ENCODE measurements around the gene C1D.

C1D gene

GRCh38 chr2:68046642-68047240, 16.1 kb downstream of the C1D start:
- Histone ChIP-seq H3K36me3 (replicated peaks in 1 of 2; ENCODE audit: control insufficient read depth in 2 of 2, insufficient read depth in 2 of 2, low read length in 2 of 2) (peaks cover 0 to 32% of the 10 kb centered on the region in 2 donors), H3K4me2 (ENCODE audit: insufficient read depth, low read length, poor library complexity, severe bottlenecking) (no peak overlapping the region), H2BK15ac (ENCODE audit: low read length) (no peak overlapping the region), H3K9me3 (replicated peaks in 1 of 2; ENCODE audit: control insufficient read depth in 2 of 2, insufficient read depth in 1 of 2, low read depth in 1 of 2, low read length in 2 of 2) (no peaks in the 10 kb centered on the region), H2BK12ac (ENCODE audit: low read length) (no peak overlapping the region), H3K4me1 (ENCODE audit: control insufficient read depth in 2 of 2, insufficient read depth in 1 of 2, low read depth in 1 of 2, low read length in 2 of 2) (no peaks in the 10 kb centered on the region), H2AFZ (ENCODE audit: low read length) (no peak overlapping the region), H3K4ac (ENCODE audit: low read length) (no peak overlapping the region), H3K18ac (ENCODE audit: low read length) (no peak overlapping the region), H4K8ac (ENCODE audit: low read depth, low read length) (no peak overlapping the region), H3K27ac (replicated peaks; ENCODE audit: low read length) (no peak overlapping the region), H2BK120ac (ENCODE audit: low read depth, low read length) (no peak overlapping the region), H3K9ac (ENCODE audit: low read depth, low read length, poor library complexity) (no peak overlapping the region), H3K23ac (ENCODE audit: low read depth, low read length, poor library complexity) (no peak overlapping the region), H3K4me3 (ENCODE audit: low read length in 2 of 2) (no peak overlapping the region), H3K79me1 (ENCODE audit: low read depth, low read length) (no peaks in the 10 kb centered on the region), H3K14ac (ENCODE audit: low read length) (no peak overlapping the region), H3K27me3 (ENCODE audit: control insufficient read depth in 3 of 3, insufficient read depth in 3 of 3, low read depth in 1 of 3, low read length in 3 of 3) (no peaks in the 10 kb centered on the region), H2BK5ac (ENCODE audit: low read length) (no peak overlapping the region), H4K91ac (ENCODE audit: low read depth, low read length, poor library complexity) (no peak overlapping the region), H2AK5ac (ENCODE audit: low read depth, low read length) (no peak overlapping the region)
- WGBS, 2 donors (ENCODE audit: extremely low coverage in 2 of 2, insufficient read length in 2 of 2, insufficient replicate concordance in 1 of 2), result no CpG with 5 or more reads among the region's 4 CpGs
- no peak for DNase-seq (ENCODE audit: low spot score)

GRCh38 chr2:68046224-68046623, 16.6 kb downstream of the C1D start:
- Histone ChIP-seq H2BK120ac (ENCODE audit: low read depth, low read length) (no peak overlapping the region), H2BK5ac (ENCODE audit: low read length) (no peak overlapping the region), H3K14ac (ENCODE audit: low read length) (no peak overlapping the region), H4K91ac (ENCODE audit: low read depth, low read length, poor library complexity) (no peak overlapping the region), H3K27ac (replicated peaks; ENCODE audit: low read length) (no peak overlapping the region), H3K23ac (ENCODE audit: low read depth, low read length, poor library complexity) (no peak overlapping the region), H3K36me3 (replicated peaks in 1 of 2; ENCODE audit: control insufficient read depth in 2 of 2, insufficient read depth in 2 of 2, low read length in 2 of 2) (peaks cover 0 to 32% of the 10 kb centered on the region in 2 donors), H3K79me1 (ENCODE audit: low read depth, low read length) (no peaks in the 10 kb centered on the region), H2BK12ac (ENCODE audit: low read length) (no peak overlapping the region), H2AK5ac (ENCODE audit: low read depth, low read length) (no peak overlapping the region), H3K4ac (ENCODE audit: low read length) (no peak overlapping the region), H3K4me3 (ENCODE audit: low read length in 2 of 2) (no peak overlapping the region), H2BK15ac (ENCODE audit: low read length) (no peak overlapping the region), H3K9ac (ENCODE audit: low read depth, low read length, poor library complexity) (no peak overlapping the region), H3K4me2 (ENCODE audit: insufficient read depth, low read length, poor library complexity, severe bottlenecking) (no peak overlapping the region), H3K18ac (ENCODE audit: low read length) (no peak overlapping the region), H4K8ac (ENCODE audit: low read depth, low read length) (no peak overlapping the region), H2AFZ (ENCODE audit: low read length) (no peak overlapping the region), H3K27me3 (ENCODE audit: control insufficient read depth in 3 of 3, insufficient read depth in 3 of 3, low read depth in 1 of 3, low read length in 3 of 3) (no peaks in the 10 kb centered on the region), H3K9me3 (replicated peaks in 1 of 2; ENCODE audit: control insufficient read depth in 2 of 2, insufficient read depth in 1 of 2, low read depth in 1 of 2, low read length in 2 of 2) (no peaks in the 10 kb centered on the region), H3K4me1 (ENCODE audit: control insufficient read depth in 2 of 2, insufficient read depth in 1 of 2, low read depth in 1 of 2, low read length in 2 of 2) (no peaks in the 10 kb centered on the region)
- no peak for DNase-seq (ENCODE audit: low spot score)

GRCh38 chr2:68045342-68045741, 17.5 kb downstream of the C1D start:
- no peak overlapping the region for H3K9ac ChIP-seq (ENCODE audit: low read depth, low read length, poor library complexity)
- no peaks in the 10 kb centered on the region for H3K4me1 ChIP-seq (ENCODE audit: control insufficient read depth in 2 of 2, insufficient read depth in 1 of 2, low read depth in 1 of 2, low read length in 2 of 2)
- no peaks in the 10 kb centered on the region for H3K27me3 ChIP-seq (ENCODE audit: control insufficient read depth in 3 of 3, insufficient read depth in 3 of 3, low read depth in 1 of 3, low read length in 3 of 3)
- no peak overlapping the region for H3K23ac ChIP-seq (ENCODE audit: low read depth, low read length, poor library complexity)
- H3K18ac ChIP-seq (ENCODE audit: low read length), result no peak overlapping the region
- H2BK12ac ChIP-seq (ENCODE audit: low read length), result no peak overlapping the region
- no peaks in the 10 kb centered on the region for H3K9me3 ChIP-seq (replicated peaks in 1 of 2; ENCODE audit: control insufficient read depth in 2 of 2, insufficient read depth in 1 of 2, low read depth in 1 of 2, low read length in 2 of 2)
- H3K4me3 ChIP-seq (ENCODE audit: low read length in 2 of 2), result no peak overlapping the region
- H2BK5ac ChIP-seq (ENCODE audit: low read length), result no peak overlapping the region
- no peak overlapping the region for H3K4me2 ChIP-seq (ENCODE audit: insufficient read depth, low read length, poor library complexity, severe bottlenecking)
- H3K14ac ChIP-seq (ENCODE audit: low read length), result no peak overlapping the region
- no peak overlapping the region for H2AFZ ChIP-seq (ENCODE audit: low read length)
- peaks cover 0 to 32% of the 10 kb centered on the region in 2 donors for H3K36me3 ChIP-seq (replicated peaks in 1 of 2; ENCODE audit: control insufficient read depth in 2 of 2, insufficient read depth in 2 of 2, low read length in 2 of 2)
- no peak for DNase-seq (ENCODE audit: low spot score)
- no peak overlapping the region for H4K91ac ChIP-seq (ENCODE audit: low read depth, low read length, poor library complexity)
- H4K8ac ChIP-seq (ENCODE audit: low read depth, low read length), result no peak overlapping the region
- H3K4ac ChIP-seq (ENCODE audit: low read length), result no peak overlapping the region
- H3K27ac ChIP-seq (replicated peaks; ENCODE audit: low read length), result no peak overlapping the region
- H2BK15ac ChIP-seq (ENCODE audit: low read length), result no peak overlapping the region
- H3K79me1 ChIP-seq (ENCODE audit: low read depth, low read length), result no peaks in the 10 kb centered on the region
- no CpG with 5 or more reads among the region's 1 CpG for WGBS, 2 donors (ENCODE audit: extremely low coverage in 2 of 2, insufficient read length in 2 of 2, insufficient replicate concordance in 1 of 2)
- no peak overlapping the region for H2AK5ac ChIP-seq (ENCODE audit: low read depth, low read length)
- H2BK120ac ChIP-seq (ENCODE audit: low read depth, low read length), result no peak overlapping the region

- Histone ChIP-seq H2BK5ac (ENCODE audit: low read length) (no peak overlapping the region), H3K18ac (ENCODE audit: low read length) (no peak overlapping the region), H3K27ac (replicated peaks; ENCODE audit: low read length) (no peak overlapping the region), H2BK120ac (ENCODE audit: low read depth, low read length) (no peak overlapping the region), H2AFZ (ENCODE audit: low read length) (no peak overlapping the region), H4K91ac (ENCODE audit: low read depth, low read length, poor library complexity) (no peak overlapping the region), H2BK12ac (ENCODE audit: low read length) (no peak overlapping the region), H3K4ac (ENCODE audit: low read length) (no peak overlapping the region), H3K79me1 (ENCODE audit: low read depth, low read length) (no peaks in the 10 kb centered on the region), H3K14ac (ENCODE audit: low read length) (no peak overlapping the region), H3K36me3 (replicated peaks in 1 of 2; ENCODE audit: control insufficient read depth in 2 of 2, insufficient read depth in 2 of 2, low read length in 2 of 2) (peaks cover 0 to 32% of the 10 kb centered on the region in 2 donors), H3K9ac (ENCODE audit: low read depth, low read length, poor library complexity) (no peak overlapping the region), H4K8ac (ENCODE audit: low read depth, low read length) (no peak overlapping the region), H2AK5ac (ENCODE audit: low read depth, low read length) (no peak overlapping the region), H3K27me3 (ENCODE audit: control insufficient read depth in 3 of 3, insufficient read depth in 3 of 3, low read depth in 1 of 3, low read length in 3 of 3) (no peaks in the 10 kb centered on the region), H3K23ac (ENCODE audit: low read depth, low read length, poor library complexity) (no peak overlapping the region), H3K4me2 (ENCODE audit: insufficient read depth, low read length, poor library complexity, severe bottlenecking) (no peak overlapping the region), H2BK15ac (ENCODE audit: low read length) (no peak overlapping the region), H3K9me3 (replicated peaks in 1 of 2; ENCODE audit: control insufficient read depth in 2 of 2, insufficient read depth in 1 of 2, low read depth in 1 of 2, low read length in 2 of 2) (no peaks in the 10 kb centered on the region), H3K4me1 (ENCODE audit: control insufficient read depth in 2 of 2, insufficient read depth in 1 of 2, low read depth in 1 of 2, low read length in 2 of 2) (no peaks in the 10 kb centered on the region), H3K4me3 (ENCODE audit: low read length in 2 of 2) (no peak overlapping the region)
- no peak for DNase-seq (ENCODE audit: low spot score)
- WGBS, 2 donors (ENCODE audit: extremely low coverage in 2 of 2, insufficient read length in 2 of 2, insufficient replicate concordance in 1 of 2), result no CpG with 5 or more reads among the region's 6 CpGs
These were observed 18.7 kb downstream of the C1D start for GRCh38 chr2:68044099-68044498.
